Measurements from ENCODE around the gene PGA3.
"Not testable (repeated sequence)": the region's sequence is repeated elsewhere in the genome, so short reads cannot be mapped to it uniquely, and the experiment has no call there.

Gene PGA3

DNA sequence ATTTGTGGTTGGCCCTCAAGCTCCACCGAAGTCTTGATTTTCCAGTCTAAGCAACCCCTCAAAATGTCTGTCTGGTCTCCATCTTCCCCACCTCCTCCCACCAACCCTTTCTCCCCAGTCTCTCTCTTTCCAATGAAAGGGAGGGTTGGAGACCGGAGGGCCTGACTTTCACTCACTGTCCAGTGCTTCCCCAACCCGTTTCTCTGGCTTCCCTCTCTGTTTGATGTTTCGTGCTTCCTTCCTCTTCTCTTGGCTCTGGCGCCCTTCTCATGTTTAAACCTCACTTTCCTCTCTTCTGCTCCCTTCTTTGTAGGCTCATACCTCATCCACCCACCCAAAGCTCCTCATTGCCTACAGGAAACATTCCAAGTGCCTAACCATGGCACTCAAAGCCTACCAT, 31.0 kb upstream of the PGA3 start:
- DNase-seq = no peak

DNA sequence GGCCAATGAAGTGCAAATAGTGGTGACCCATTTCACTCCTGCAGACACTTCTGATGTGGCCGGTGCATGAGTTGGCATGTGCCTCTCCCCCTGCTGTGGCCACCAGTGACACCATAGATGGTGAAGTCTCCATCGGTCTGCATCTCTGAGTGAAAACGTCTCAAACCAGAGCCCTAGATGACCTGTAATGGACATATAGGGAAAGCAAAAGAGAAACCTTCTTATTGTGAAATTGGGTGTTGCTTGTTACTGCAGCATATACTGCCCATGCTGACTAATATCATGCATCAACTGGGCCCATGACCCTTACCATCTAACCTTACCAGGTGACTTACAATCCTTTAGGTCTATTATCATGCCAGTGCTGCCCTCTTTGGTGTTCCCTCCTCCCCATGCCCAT, 30.4 kb upstream of the PGA3 start:
- no peak for DNase-seq

- peak; percentile 23 for DNase-seq
Observed at GRCh38 chr11:61173456-61173855, 29.9 kb upstream of the PGA3 start.

DNA sequence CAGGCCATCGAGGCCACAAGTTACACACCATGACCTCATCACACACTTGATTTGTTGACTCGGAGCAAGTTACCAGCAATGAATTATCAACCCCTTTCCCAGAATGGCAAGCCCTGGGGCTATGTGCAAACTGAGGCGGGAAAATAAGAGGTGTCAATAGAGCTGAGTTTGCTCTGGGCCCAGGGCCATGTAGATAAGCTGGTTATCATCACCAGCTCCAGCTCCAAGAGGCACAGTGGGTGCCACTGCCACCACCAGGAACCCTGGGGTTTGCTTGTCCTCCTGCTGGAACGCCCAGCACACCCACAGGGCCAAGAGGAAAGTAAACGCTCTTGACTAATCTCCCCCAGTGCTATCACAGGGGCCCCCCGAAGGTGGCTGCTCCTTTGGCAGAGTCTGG, 29.0 kb upstream of the PGA3 start:
- DNase-seq = no peak

DNA sequence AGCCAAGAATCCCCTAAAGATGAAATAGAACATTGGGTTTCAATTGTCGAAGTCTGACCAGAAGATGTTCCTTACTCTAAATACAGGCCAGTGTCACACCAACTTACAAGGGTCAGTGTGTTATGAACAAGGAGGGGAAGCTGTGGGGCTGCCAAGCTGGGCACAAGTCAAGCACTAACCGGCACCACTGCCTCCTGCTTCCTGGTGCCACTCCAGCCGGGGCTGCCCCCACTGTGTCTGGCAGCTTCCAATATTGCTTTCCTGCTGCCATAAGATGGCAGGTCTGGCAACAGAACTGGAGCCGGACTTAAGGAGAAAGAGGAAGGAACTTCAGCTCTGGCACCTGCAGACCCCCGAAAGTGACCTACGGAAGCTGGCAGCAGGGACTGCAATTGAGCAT, 28.4 kb upstream of the PGA3 start:
- DNase-seq = no peak

DNA sequence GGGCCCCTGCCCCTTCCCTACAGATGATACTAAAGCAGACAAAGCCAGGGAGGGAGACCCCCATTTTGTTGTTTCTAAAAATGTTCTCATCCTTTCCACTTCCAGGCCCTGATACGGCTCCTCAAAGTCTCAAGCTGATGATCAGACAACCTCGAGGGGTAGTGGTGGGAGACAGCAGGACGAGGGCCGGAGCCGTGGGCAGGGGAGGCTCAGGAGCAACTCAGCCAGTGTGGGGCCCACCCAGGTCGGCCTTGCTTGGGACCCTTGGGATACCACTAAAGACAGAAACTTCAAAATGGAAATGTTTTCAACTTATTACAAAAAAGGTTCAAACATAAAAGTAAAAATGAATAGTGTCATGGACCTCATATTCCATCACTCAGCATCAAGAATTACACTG, 26.9 kb upstream of the PGA3 start:
- no peak for DNase-seq

GRCh38 chr11:61180205-61180604, 23.1 kb upstream of the PGA3 start:
- not testable (repeated sequence) for DNase-seq

DNA sequence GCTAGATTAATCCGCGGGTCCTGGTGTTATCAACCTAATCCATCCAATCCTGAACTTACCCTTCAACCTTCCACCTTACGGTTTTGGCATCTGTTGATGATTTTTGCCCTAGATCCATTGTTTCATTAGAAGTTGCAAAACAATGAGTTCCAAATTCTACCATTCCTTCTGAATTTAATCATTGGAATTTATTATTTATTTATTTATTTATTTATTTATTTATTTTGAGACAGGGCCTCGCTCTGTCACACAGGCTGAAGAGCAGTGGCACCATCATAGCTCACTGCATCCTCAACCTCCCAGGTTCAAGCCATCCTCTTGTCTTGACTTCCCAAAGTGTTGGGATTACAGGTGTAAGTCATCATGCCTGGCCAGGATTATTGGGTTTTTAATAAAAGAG, 21.8 kb upstream of the PGA3 start:
- DNase-seq = no peak

- no peak for DNase-seq
Observed at GRCh38 chr11:61183645-61184044, 19.7 kb upstream of the PGA3 start.

GRCh38 chr11:61186504-61186903, 16.8 kb upstream of the PGA3 start:
- no peak for DNase-seq

GRCh38 chr11:61187505-61188130, 15.7 kb upstream of the PGA3 start:
- DNase-seq = peak; percentile 77

- DNase-seq = no peak
Observed at GRCh38 chr11:61189933-61190332, 13.4 kb upstream of the PGA3 start.

- DNase-seq = no peak
Observed at GRCh38 chr11:61193596-61193995, 9.7 kb upstream of the PGA3 start.

DNA sequence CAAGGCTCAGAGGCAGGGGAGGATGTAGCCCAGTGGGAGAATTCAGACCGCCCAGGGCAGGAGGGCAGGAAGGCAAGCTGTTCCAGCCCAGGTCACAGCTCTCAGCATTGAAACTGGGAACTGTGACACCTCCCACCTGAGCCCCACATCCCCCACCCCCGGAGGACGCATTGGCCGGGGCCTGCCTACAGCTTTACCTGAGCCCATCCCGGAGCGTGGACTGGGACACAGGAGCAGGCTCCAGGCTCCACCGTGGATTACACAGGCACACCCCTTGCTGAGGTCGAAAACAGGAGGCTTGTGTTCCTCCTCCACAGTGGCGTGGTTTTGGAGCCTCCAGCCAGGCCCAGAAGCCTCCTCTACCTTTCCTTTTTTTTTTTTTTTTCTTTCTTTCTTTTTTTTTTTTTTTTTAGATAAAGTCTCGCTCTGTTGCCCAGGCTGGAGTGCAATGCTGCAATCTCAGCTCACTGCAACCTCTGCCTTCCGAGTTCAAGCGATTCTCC, 9.1 kb upstream of the PGA3 start:
- no peak for DNase-seq

GRCh38 chr11:61194981-61195695, 8.2 kb upstream of the PGA3 start:
- DNase-seq = no peak

DNA sequence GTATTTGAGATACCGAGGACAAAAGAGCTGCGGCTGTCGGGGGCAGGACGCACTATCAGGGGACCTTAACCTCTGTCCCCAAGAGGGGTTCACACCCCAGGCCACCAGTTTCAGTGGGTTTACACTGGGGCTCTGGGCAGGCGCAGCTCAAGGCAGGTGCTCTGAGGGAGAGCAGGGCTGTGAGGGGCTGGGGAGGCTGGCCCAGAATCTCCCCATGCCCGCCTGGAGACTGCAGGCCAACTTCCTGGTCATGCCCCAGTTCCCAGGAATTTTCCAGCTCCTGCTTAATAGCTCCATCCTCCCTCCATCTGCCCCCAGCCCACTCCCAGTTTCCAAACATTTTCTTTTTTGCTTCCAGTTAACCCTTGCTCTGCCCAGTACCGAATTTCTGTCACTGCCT, 7.6 kb upstream of the PGA3 start:
- no peak for DNase-seq

DNA sequence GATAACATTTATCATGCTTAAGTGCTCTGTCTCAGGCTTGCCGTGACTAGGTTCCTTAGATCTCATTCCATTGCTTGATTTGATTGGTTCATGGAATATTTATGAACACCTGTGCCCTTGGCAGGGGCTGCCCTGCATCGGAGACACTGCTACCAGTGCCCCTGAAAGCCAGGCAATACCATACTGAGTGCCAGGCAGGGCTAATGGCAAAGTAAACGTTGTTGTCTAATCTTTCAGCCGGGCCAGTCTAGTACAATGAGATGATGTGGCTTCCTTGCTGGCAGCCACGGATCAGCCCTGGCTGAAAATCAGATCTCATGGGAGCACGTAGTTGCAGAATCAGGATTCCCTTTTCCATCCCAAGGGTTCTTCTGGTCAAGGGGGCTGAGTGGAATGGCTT, 5.0 kb upstream of the PGA3 start:
- DNase-seq = no peak

DNA sequence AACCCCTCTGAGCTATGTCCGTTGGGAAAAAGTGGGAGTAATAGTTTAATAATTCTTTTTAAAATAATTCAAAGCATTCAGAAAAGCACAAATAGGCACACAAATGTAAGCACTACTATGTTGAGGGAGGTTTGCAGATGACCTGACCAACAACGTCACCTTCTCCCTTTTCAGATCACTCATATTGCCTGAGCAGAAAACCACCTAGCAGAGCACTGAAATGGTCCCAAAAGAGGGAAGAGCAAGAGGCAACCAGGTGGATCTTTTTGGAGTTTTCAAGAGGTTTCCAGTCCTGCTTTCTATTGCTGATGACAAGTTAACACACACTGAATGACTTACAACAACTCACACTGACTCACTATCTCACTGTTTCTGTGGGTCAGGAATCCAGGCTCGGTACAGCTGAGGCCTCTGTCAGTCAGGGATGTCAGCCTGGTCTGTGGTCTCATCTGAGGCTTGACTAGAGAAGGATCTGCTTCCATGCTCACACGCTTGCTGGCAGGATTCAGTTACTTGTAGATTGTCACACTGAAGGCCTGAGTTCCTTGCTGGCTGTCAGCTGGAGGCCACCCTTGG, 4.3 kb upstream of the PGA3 start:
- no peak for DNase-seq

DNA sequence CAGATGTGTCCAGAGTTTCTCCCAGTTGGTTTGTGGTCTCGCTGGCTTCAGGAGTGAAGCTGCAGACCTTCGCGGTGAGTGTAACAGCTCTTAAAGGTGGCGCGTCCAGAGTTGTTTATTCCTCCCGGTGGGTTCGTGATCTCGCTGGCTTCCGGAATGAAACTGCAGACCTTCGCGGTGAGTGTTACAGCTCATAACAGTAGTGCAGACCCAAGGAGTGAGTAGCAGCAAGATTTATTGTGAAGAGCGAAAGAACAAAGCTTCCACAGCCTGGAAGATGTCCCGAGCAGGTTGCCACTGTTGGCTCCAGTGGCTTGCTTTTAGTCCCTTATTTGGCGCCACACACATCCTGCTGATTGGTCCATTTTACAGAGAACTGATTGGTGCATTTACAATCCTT, 1.8 kb upstream of the PGA3 start:
- no peak for DNase-seq

DNA sequence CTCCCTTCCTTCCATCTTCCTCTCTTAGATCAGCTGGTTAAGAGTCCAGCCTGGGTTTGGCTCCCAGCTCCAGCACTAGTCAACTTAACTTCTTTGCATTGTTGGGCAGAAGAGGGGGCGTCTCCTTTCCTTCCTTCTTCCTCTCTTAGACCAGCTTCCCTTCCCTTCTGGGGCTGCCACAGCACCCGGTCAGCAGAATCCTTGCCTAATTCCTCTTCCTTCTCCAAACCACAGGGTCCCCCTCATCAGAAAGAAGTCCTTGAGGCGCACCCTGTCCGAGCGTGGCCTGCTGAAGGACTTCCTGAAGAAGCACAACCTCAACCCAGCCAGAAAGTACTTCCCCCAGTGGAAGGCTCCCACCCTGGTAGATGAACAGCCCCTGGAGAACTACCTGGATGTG, 558 bp downstream of the PGA3 start:
- DNase-seq = not testable (repeated sequence)

- DNase-seq = not testable (repeated sequence)
Observed at GRCh38 chr11:61204502-61205059, 1.3 kb downstream of the PGA3 start.

DNA sequence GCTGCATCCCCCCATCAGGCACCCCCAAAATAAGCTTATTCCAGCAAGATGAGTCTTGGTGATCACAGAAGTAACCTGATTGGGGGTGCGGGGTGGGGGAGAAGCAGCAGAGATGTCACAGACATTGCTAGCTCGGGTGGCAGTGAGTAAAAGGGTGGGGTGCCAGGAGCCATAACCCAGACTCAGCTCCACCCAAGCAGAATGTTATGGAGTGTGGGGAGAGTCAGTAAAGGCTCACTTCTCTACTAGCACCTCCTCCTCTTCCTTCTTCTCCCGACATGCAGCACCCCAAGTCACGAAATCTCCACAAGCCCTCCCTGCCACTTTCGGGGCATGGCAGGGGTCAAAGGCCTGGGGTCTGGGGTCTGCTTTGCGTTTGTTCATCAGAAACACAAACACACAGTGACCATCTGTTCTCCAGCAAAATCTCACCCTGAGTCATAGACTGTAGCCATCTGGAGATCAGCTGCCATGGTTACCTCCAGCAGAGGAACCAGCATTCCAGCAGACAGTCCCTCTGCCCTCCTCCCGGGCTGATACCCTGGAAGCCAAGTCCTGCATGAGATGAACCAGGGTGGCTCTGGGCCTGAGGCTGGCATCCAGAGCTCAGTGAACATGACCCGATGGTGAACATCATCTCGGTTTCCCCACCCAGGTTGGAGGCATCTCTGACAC, 4.5 kb downstream of the PGA3 start:
- DNase-seq = not testable (repeated sequence)

DNA sequence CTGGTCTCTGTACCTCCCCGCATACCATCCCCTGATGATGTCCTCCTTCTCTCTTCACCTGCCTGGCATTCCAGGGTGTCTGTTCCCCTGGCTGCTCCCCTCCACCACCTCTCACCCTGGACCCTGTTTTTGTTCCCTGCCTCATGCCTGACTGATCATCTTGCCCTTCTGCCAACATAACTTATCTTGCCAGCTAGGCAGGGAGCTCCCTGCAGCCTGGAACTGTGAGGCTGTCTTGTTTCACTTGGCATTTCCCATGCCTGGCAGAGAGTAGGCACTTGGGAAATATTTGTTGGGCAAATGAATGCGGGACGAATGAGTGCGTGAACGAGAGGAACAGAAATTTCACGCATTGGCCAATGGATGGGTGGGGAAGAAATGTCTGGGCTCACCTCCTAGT, 7.3 kb downstream of the PGA3 start:
- not testable (repeated sequence) for DNase-seq

Data from NCI-H526 treated with DMSO at 0.1 percent for 48 hours (cell line).